Pancreas (tissue), 10 donors: ENCODE measurements around the gene BANK1. TPM values are rescaled to one million over a fixed set of nuclear protein-coding genes. Genes with fewer than 3 reads are reported as not detected.

Experiments
- ATAC-seq, 4 donors: fragments of 200-7000 bp; cut with Tn5 transposase; one replicate each; pipeline versions ENCODE4 v1.8.0 to v1.9.1; 2020; ENCODE audit warnings: mild to moderate bottlenecking in 4 of 4, moderate library complexity in 4 of 4
- DNase-seq, 6 donors: peaks; one replicate each; pipeline ENCODE4 v3.0.0-alpha.2; 2020
- FAIRE-seq: peaks from 2 replicates; lab custom pipeline; 2012; peaks lifted over from hg19 to GRCh38; lab: Jason Lieb, UNC
- H3K27ac ChIP-seq, 4 donors: fragments of 200-600 bp; sonication (generic); 1 replicate in 3 of 4; 2 replicates in 1 of 4; pipeline versions ENCODE4 v1.5.0 to v1.8.0; 2020
- H3K27me3 ChIP-seq, 4 donors: fragments of 200-600 bp; one replicate each; pipeline ENCODE4 v1.8.0; 2021
- H3K36me3 ChIP-seq, 3 donors: fragments of 200-600 bp; sonication (generic) in 1 of 3; one replicate each; pipeline versions ENCODE4 v1.5.0 to v1.8.0; 2020 to 2021
- H3K4me1 ChIP-seq, 3 donors: fragments of 200-600 bp; one replicate each; pipeline ENCODE4 v1.8.0; 2021
- H3K4me3 ChIP-seq, 4 donors: fragments of 200-600 bp; sonication (generic) in 2 of 4; one replicate each; pipeline versions ENCODE4 v1.5.0 to v1.8.0; 2020 to 2021
- H3K9me3 ChIP-seq, 4 donors: fragments of 200-600 bp; one replicate each; pipeline ENCODE4 v1.8.0; 2021
- CTCF ChIP-seq, 4 donors: fragments of 200-600 bp; sonication (generic) in 3 of 4; IDR thresholded peaks; one replicate each; pipeline versions ENCODE4 v1.5.0 to v1.8.0; 2021; ENCODE audit warnings: antibody characterized with exemption in 4 of 4
- WGBS, 2 donors: extraction: QIAGEN DNeasy Blood & Tissue Kit; methylation state at CpG; one replicate each; pipeline ENCODE4 v1.1.7; 2013; 5-methylcytosine and 5-hydroxymethylcytosine counted together
- intact Hi-C, 3 donors: fragments of 100-400 bp; cut with DNase I; formaldehyde crosslinking; loops; one replicate each; pipeline versions ENCODE4 v1.11.1 to v1.14.2; 2022
- polyA plus RNA-seq, 2 donors: library from polyadenylated mRNA; stranded (reverse); fragments of 200-250 nt; gene quantifications; one replicate each; pipeline ENCODE4 v1.2.3, GENCODE V29; 2013
- total RNA-seq, 6 donors: library from RNA; stranded (reverse); fragmentation: NEBNext Ultra II Directional in 4 of 6; extraction: Animal tissue kit (Norgen Biotek cat#: 25700) in 4 of 6; gene quantifications; one replicate each; pipeline versions ENCODE4 v1.2.1 to v1.2.4, GENCODE V29; 2021 to 2023
- donor health status: healthy with polysubstance abuse.
- donor health status: DM: no; HTN: no; CAD: no; lungs with moderate emphysema.
- donor health status: DM: no; HTN: no; CAD: no.
- donor health status: control.
- donor health status: control.
- donor health status: Bipolar disorder and iron deficiency.
- donor health status: DM: yes; HTN: yes; CAD: no.
- donor health status: DM: no; HTN: no; CAD: no.
- donor health status: DM: no; HTN: no; CAD: no.
- donor health status: DM: yes; HTN: yes; CAD: no.

BANK1 gene
- total and polyA plus RNA-seq, 8 donors, result 0.13 to 2.0 (median 0.48) TPM

GRCh38 chr4:101862595-101862994 lies 72.1 kb downstream of the BANK1 start:
- intact Hi-C loops, result no loop called here
- Histone ChIP-seq H3K27me3 (no peaks in the 10 kb centered on the region), H3K27ac (no peak overlapping the region), H3K9me3 (no peaks in the 10 kb centered on the region), H3K4me3 (no peak overlapping the region), H3K4me1 (no peaks in the 10 kb centered on the region), H3K36me3 (no peaks in the 10 kb centered on the region)
- ATAC-seq (no peak), DNase-seq (no peak), FAIRE-seq (no peak)
- 81 to 86% methylated on average over 2 of the region's 2 CpGs for WGBS, 2 donors
- TF ChIP-seq CTCF (IDR thresholded peaks at IDR 0.05), result no peak

- no peaks in the 10 kb centered on the region for H3K9me3 ChIP-seq
- H3K27ac ChIP-seq, result no peak overlapping the region
- 42 to 66% methylated on average over 2 of the region's 2 CpGs for WGBS, 2 donors
- no peaks in the 10 kb centered on the region for H3K36me3 ChIP-seq
- ATAC-seq (no peak), DNase-seq (no peak), FAIRE-seq (no peak)
- no peaks in the 10 kb centered on the region for H3K27me3 ChIP-seq
- no peak for TF ChIP-seq CTCF (IDR thresholded peaks at IDR 0.05)
- no peaks in the 10 kb centered on the region for H3K4me1 ChIP-seq
- no peak overlapping the region for H3K4me3 ChIP-seq
- intact Hi-C loops, result no loop called here
These were observed 74.1 kb downstream of the BANK1 start for GRCh38 chr4:101864660-101865059.

GRCh38 chr4:101865501-101866062 lies 75.1 kb downstream of the BANK1 start:
- DNase-seq (no peak), FAIRE-seq (no peak), ATAC-seq (no peak)
- Histone ChIP-seq H3K36me3 (no peaks in the 10 kb centered on the region), H3K4me1 (no peaks in the 10 kb centered on the region), H3K27ac (no peak overlapping the region), H3K9me3 (no peaks in the 10 kb centered on the region), H3K4me3 (no peak overlapping the region), H3K27me3 (peaks cover 0 to 5% (median 0%) of the 10 kb centered on the region in 4 donors)
- TF ChIP-seq CTCF (IDR thresholded peaks at IDR 0.05), result no peak
- intact Hi-C loops, result no loop called here
- 24% methylated on average over 3 of the region's 3 CpGs for WGBS, 2 donors

- no peak for FAIRE-seq
- no peak for DNase-seq
- no peak for ATAC-seq
- no peak for TF ChIP-seq CTCF (IDR thresholded peaks at IDR 0.05)
- Histone ChIP-seq H3K27ac (no peak overlapping the region), H3K9me3 (no peaks in the 10 kb centered on the region), H3K27me3 (peaks cover 0 to 5% (median 0%) of the 10 kb centered on the region in 4 donors), H3K4me1 (no peaks in the 10 kb centered on the region), H3K36me3 (no peaks in the 10 kb centered on the region), H3K4me3 (no peak overlapping the region)
- intact Hi-C loops, result no loop called here
- 22 to 31% methylated on average over 1 of the region's 1 CpG for WGBS, 2 donors
These were observed 80.3 kb downstream of the BANK1 start for GRCh38 chr4:101870874-101871273.

GRCh38 chr4:101871962-101872676 lies 81.6 kb downstream of the BANK1 start:
- FAIRE-seq (no peak), ATAC-seq (no peak), DNase-seq (no peak)
- no peak overlapping the region for H3K4me3 ChIP-seq
- H3K36me3 ChIP-seq, result no peaks in the 10 kb centered on the region
- WGBS, 2 donors, result 43 to 48% methylated on average over 2 of the region's 2 CpGs
- no peaks in the 10 kb centered on the region for H3K9me3 ChIP-seq
- no peak overlapping the region for H3K27ac ChIP-seq
- no peak for TF ChIP-seq CTCF (IDR thresholded peaks at IDR 0.05)
- H3K27me3 ChIP-seq, result peaks cover 0 to 5% (median 0%) of the 10 kb centered on the region in 4 donors
- intact Hi-C loops, result no loop called here
- H3K4me1 ChIP-seq, result no peaks in the 10 kb centered on the region
